ENCODE results near the gene GIGYF2. TPM values are rescaled to one million over a fixed set of nuclear protein-coding genes. Genes with fewer than 3 reads are reported as not detected.

GIGYF2 gene
- polyA plus RNA-seq, 3 donors, result 14.6 to 23.6 (median 17.0) TPM

- WGBS, 3 donors, result 63 to 90% (median 83%) methylated on average over 4 of the region's 4 CpGs
- H3K27ac ChIP-seq (ENCODE audit: low read depth, low read length), result no peak overlapping the region
Observed at GRCh38 chr2:232789082-232789481, 92.0 kb downstream of the GIGYF2 start.

- WGBS, 3 donors, result 93 to 96% (median 95%) methylated on average over 4 of the region's 4 CpGs
- H3K27ac ChIP-seq (ENCODE audit: low read depth, low read length), result no peak overlapping the region
Observed at GRCh38 chr2:232791518-232791917, 94.4 kb downstream of the GIGYF2 start.

- no peak overlapping the region for H3K27ac ChIP-seq (ENCODE audit: low read depth, low read length)
- WGBS, 3 donors, result 85 to 98% (median 96%) methylated on average over 4 of the region's 4 CpGs
Observed at GRCh38 chr2:232793271-232793670, 96.1 kb downstream of the GIGYF2 start.

GRCh38 chr2:232794981-232795380 lies 97.8 kb downstream of the GIGYF2 start:
- 94 to 96% (median 95%) methylated on average over 1 of the region's 1 CpG for WGBS, 3 donors
- H3K27ac ChIP-seq (ENCODE audit: low read depth, low read length), result no peak overlapping the region

- no peak overlapping the region for H3K27ac ChIP-seq (ENCODE audit: low read depth, low read length)
- WGBS, 3 donors, result 58 to 95% (median 71%) methylated on average over 1 of the region's 1 CpG
Observed at GRCh38 chr2:232795920-232796319, 98.8 kb downstream of the GIGYF2 start.

GRCh38 chr2:232798187-232798586 lies 101.1 kb downstream of the GIGYF2 start:
- no peak overlapping the region for H3K27ac ChIP-seq (ENCODE audit: low read depth, low read length)

GRCh38 chr2:232800166-232800565 lies 103.0 kb downstream of the GIGYF2 start:
- H3K27ac ChIP-seq (ENCODE audit: low read depth, low read length), result no peak overlapping the region
- 67 to 78% (median 75%) methylated on average over 2 of the region's 2 CpGs for whole genome bisulfite sequencing, 3 donors

GRCh38 chr2:232802091-232802490 lies 105.0 kb downstream of the GIGYF2 start:
- no peak overlapping the region for H3K27ac ChIP-seq (ENCODE audit: low read depth, low read length)
- WGBS, 3 donors, result 81 to 99% (median 96%) methylated on average over 3 of the region's 3 CpGs

- H3K27ac ChIP-seq (ENCODE audit: low read depth, low read length), result no peak overlapping the region
- 93 to 95% (median 94%) methylated on average over 5 of the region's 5 CpGs for WGBS, 3 donors
Observed at GRCh38 chr2:232809349-232810124, 112.4 kb downstream of the GIGYF2 start.

GRCh38 chr2:232810444-232810843 lies 113.3 kb downstream of the GIGYF2 start:
- 90 to 96% (median 95%) methylated on average over 1 of the region's 1 CpG for WGBS, 3 donors
- H3K27ac ChIP-seq (ENCODE audit: low read depth, low read length), result no peak overlapping the region

- 90 to 92% (median 91%) methylated on average over 3 of the region's 3 CpGs for WGBS, 3 donors
- no peak overlapping the region for H3K27ac ChIP-seq (ENCODE audit: low read depth, low read length)
Observed at GRCh38 chr2:232815569-232815968, 118.4 kb downstream of the GIGYF2 start.

GRCh38 chr2:232816657-232817056 lies 119.5 kb downstream of the GIGYF2 start:
- H3K27ac ChIP-seq (ENCODE audit: low read depth, low read length), result no peak overlapping the region
- WGBS, 3 donors, result 42 to 69% (median 59%) methylated on average over 10 of the region's 10 CpGs

GRCh38 chr2:232817756-232818155 lies 120.6 kb downstream of the GIGYF2 start:
- WGBS, 3 donors, result 70 to 90% (median 88%) methylated on average over 3 of the region's 3 CpGs
- no peak overlapping the region for H3K27ac ChIP-seq (ENCODE audit: low read depth, low read length)

- WGBS, 3 donors, result 83 to 95% (median 94%) methylated on average over 3 of the region's 3 CpGs
- H3K27ac ChIP-seq (ENCODE audit: low read depth, low read length), result no peak overlapping the region
Observed at GRCh38 chr2:232829988-232830387, 132.9 kb downstream of the GIGYF2 start.

- WGBS, 3 donors, result 92 to 94% (median 93%) methylated on average over 3 of the region's 3 CpGs
- no peak overlapping the region for H3K27ac ChIP-seq (ENCODE audit: low read depth, low read length)
Observed at GRCh38 chr2:232831496-232831895, 134.4 kb downstream of the GIGYF2 start.

GRCh38 chr2:232833830-232834229 lies 136.7 kb downstream of the GIGYF2 start:
- WGBS, 3 donors, result 84 to 96% (median 90%) methylated on average over 1 of the region's 1 CpG

GRCh38 chr2:232835687-232836208 lies 138.6 kb downstream of the GIGYF2 start:
- WGBS, 3 donors, result 62 to 82% (median 74%) methylated on average over 14 of the region's 14 CpGs
- H3K27ac ChIP-seq (ENCODE audit: low read depth, low read length), result no peak overlapping the region

More at GRCh38 chr2:232833830-232834229, 136.7 kb downstream of the GIGYF2 start:
- H3K27ac ChIP-seq (ENCODE audit: low read depth, low read length), result no peak overlapping the region

- 91 to 95% (median 93%) methylated on average over 4 of the region's 4 CpGs for WGBS, 3 donors
Observed at GRCh38 chr2:232836934-232837333, 139.8 kb downstream of the GIGYF2 start.

GRCh38 chr2:232838406-232838874 lies 141.3 kb downstream of the GIGYF2 start:
- WGBS, 3 donors, result 54 to 71% (median 56%) methylated on average over 2 of the region's 2 CpGs
- no peak overlapping the region for H3K27ac ChIP-seq (ENCODE audit: low read depth, low read length)

More at GRCh38 chr2:232836934-232837333, 139.8 kb downstream of the GIGYF2 start:
- H3K27ac ChIP-seq (ENCODE audit: low read depth, low read length), result no peak overlapping the region
